ENCODE results near the gene PLCB1.

DNA sequence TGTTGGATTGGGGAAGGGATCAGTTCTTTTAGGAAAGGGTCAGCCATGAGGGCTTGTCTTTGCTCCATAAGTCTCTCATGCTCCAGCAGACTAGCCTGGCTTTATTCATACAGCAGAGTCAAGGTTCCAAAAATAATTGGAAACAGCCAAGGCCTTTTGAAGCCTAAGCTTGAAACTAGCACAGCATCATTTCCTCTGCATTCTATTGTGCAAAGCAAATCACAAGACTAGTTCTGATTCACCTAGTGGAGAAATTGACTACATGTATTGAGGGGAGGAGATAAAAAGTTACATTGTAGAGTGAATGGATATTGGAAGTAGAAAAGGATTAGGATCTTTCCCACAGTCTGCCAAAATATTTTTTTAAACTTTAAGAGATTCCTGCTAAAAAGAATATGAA, 777.5 kb downstream of the PLCB1 start:
- TF ChIP-seq POLR2AphosphoS5 (IDR thresholded peaks at IDR 0.05; ENCODE audit: low read depth, low read length) (no peak), POLR2A (IDR thresholded peaks at IDR 0.05; ENCODE audit: low read depth, low read length) (no peak), TAF1 (IDR thresholded peaks at IDR 0.05; ENCODE audit: borderline replicate concordance, low read depth, low read length) (no peak)
